Heart right ventricle (tissue), 16 donors: Measurements from ENCODE around the gene DNAH14. TPM values are rescaled to one million over a fixed set of nuclear protein-coding genes. Genes with fewer than 3 reads are reported as not detected.

Experiments
- ATAC-seq, 8 donors: fragments of 200-7000 bp; cut with Tn5 transposase; one replicate each; pipeline ENCODE4 v1.9.1; 2020; ENCODE audit warnings: mild to moderate bottlenecking in 8 of 8, moderate library complexity in 8 of 8, moderate number of reproducible peaks in 1 of 8
- DNase-seq, 2 donors: peaks; one replicate each; pipeline ENCODE4 v3.0.0-alpha.2; 2020
- H3K27ac ChIP-seq, 10 donors: fragments of 200-600 bp; sonication (generic) in 2 of 10; one replicate each; pipeline versions ENCODE4 v1.5.0 to v1.8.0; 2020 to 2022; ENCODE audit warnings: mild to moderate bottlenecking in 3 of 10
- H3K27me3 ChIP-seq, 7 donors: fragments of 200-600 bp; one replicate each; pipeline ENCODE4 v1.8.0; 2021 to 2022; ENCODE audit warnings: mild to moderate bottlenecking in 2 of 7
- H3K36me3 ChIP-seq, 9 donors: fragments of 200-600 bp; sonication (generic) in 1 of 9; one replicate each; pipeline versions ENCODE4 v1.5.0 to v1.8.0; 2020 to 2022; ENCODE audit warnings: mild to moderate bottlenecking in 2 of 9
- H3K4me1 ChIP-seq, 9 donors: fragments of 200-600 bp; sonication (generic) in 1 of 9; one replicate each; pipeline versions ENCODE4 v1.5.0 to v1.8.0; 2020 to 2022; ENCODE audit warnings: mild to moderate bottlenecking in 4 of 9
- H3K4me3 ChIP-seq, 10 donors: fragments of 200-600 bp; sonication (generic) in 2 of 10; one replicate each; pipeline versions ENCODE4 v1.5.0 to v1.8.0; 2020 to 2022; ENCODE audit warnings: mild to moderate bottlenecking in 7 of 10, moderate library complexity in 2 of 10
- H3K9me3 ChIP-seq, 11 donors: fragments of 200-600 bp in 10 of 11; sonication (generic) in 2 of 11; one replicate each; pipeline versions ENCODE4 v1.5.0 to v1.8.0; 2013 to 2022; ENCODE audit warnings: mild to moderate bottlenecking in 2 of 11, control low read depth in 1 of 11, moderate library complexity in 1 of 11
- CTCF ChIP-seq, 9 donors: fragments of 200-600 bp; sonication (generic) in 2 of 9; IDR thresholded peaks; one replicate each; pipeline versions ENCODE4 v1.5.0 to v1.8.0; 2021 to 2022; ENCODE audit warnings: antibody characterized with exemption in 9 of 9, mild to moderate bottlenecking in 5 of 9, moderate library complexity in 1 of 9
- WGBS, 2 donors: extraction: QIAGEN DNeasy Blood & Tissue Kit; methylation state at CpG; one replicate each; pipeline ENCODE4 v1.1.7; 2013; ENCODE audit warnings: inconsistent platforms in 1 of 2; 5-methylcytosine and 5-hydroxymethylcytosine counted together
- intact Hi-C, 10 donors: fragments of 100-400 bp; cut with DNase I; formaldehyde crosslinking; loops; one replicate each; pipeline versions ENCODE4 v1.11.1 to v1.14.2; 2022
- polyA plus RNA-seq, 2 donors: library from polyadenylated mRNA; stranded (reverse); fragments of 200-250 nt; gene quantifications; one replicate each; pipeline ENCODE4 v1.2.3, GENCODE V29; 2013
- total RNA-seq, 10 donors: library from RNA; stranded (reverse); fragmentation: NEBNext Ultra II Directional in 3 of 10; extraction: Animal tissue kit (Norgen Biotek cat#: 25700) in 3 of 10; gene quantifications; one replicate each; pipeline versions ENCODE4 v1.2.1 to v1.2.4, GENCODE V29; 2021 to 2023
- donor health status: Arrhythmogenic right ventricular cardiomyopathy.
- donor health status: ischemic (EF 13 %, LVEDD 7.1; RV severe dilation, severe dysfunction).
- donor health status: healthy with polysubstance abuse.
- donor health status: DM: no; HTN: yes; CAD: no.
- donor health status: DM: no; HTN: no; CAD: no.
- donor health status: ischemic (EF 25% LVEDD 6.9; RV normal size, moderate dysfunction).
- donor health status: ischemic (EF 25% LVEDD 5.7; RV mildly dilated, moderate dysfunction).
- donor health status: healthy.
- donor health status: DM: yes; HTN: yes; CAD: no.
- donor health status: Ischemic cardiomyopathy.
- donor health status: ischemic (EF 35%, LVEDD 5.7; RV mildly dilated, moderate dysfunction).
- donor health status: nonischemic (EF 11% LVEDD 7.7; RV severe dilation, severe dysfunction).
- donor health status: DM: yes; HTN: yes; CAD: no.
- donor health status: PGD.
- donor health status: ischemic (EF 29% LVEDD 5.4; RV normal size, mild dysfunction).
- donor health status: nonischemic (EF 23%, LVEDD 6.1; RV moderate dilation, normal function).

Gene DNAH14
- total and polyA plus RNA-seq, 12 donors = 0.12 to 8.0 (median 2.0) TPM

- ATAC-seq (no peak), DNase-seq (no peak)
- TF ChIP-seq CTCF (IDR thresholded peaks at IDR 0.05) = no peak
- peaks cover 0 to 14% (median 3%) of the 10 kb centered on the region in 11 donors for H3K9me3 ChIP-seq
- H3K27me3 ChIP-seq = no peaks in the 10 kb centered on the region
- intact Hi-C loops = no loop called here
- no peaks in the 10 kb centered on the region for H3K36me3 ChIP-seq
- H3K4me1 ChIP-seq = no peaks in the 10 kb centered on the region
- no peak overlapping the region for H3K4me3 ChIP-seq
- 85 to 89% methylated on average over 3 of the region's 3 CpGs for WGBS, 2 donors
- no peak overlapping the region for H3K27ac ChIP-seq
These were observed 167.7 kb downstream of the DNAH14 start for GRCh38 chr1:225097175-225097574.

GRCh38 chr1:225111000-225111399 lies 181.5 kb downstream of the DNAH14 start:
- Histone ChIP-seq H3K27ac (no peak overlapping the region), H3K4me1 (no peaks in the 10 kb centered on the region), H3K27me3 (no peaks in the 10 kb centered on the region), H3K4me3 (no peak overlapping the region), H3K36me3 (no peaks in the 10 kb centered on the region), H3K9me3 (no peaks in the 10 kb centered on the region)
- intact Hi-C loops = no loop called here
- ATAC-seq (no peak), DNase-seq (no peak)
- TF ChIP-seq CTCF (IDR thresholded peaks at IDR 0.05) = no peak

- Histone ChIP-seq H3K27me3 (no peaks in the 10 kb centered on the region), H3K36me3 (no peaks in the 10 kb centered on the region), H3K9me3 (no peaks in the 10 kb centered on the region), H3K4me1 (no peaks in the 10 kb centered on the region), H3K4me3 (no peak overlapping the region), H3K27ac (no peak overlapping the region)
- no peak for ATAC-seq
- no peak for TF ChIP-seq CTCF (IDR thresholded peaks at IDR 0.05)
- WGBS, 2 donors = 83 to 100% methylated on average over 1 of the region's 1 CpG
- intact Hi-C loops = no loop called here
- DNase-seq = no peak
These were observed 183.8 kb downstream of the DNAH14 start for GRCh38 chr1:225113265-225113664.

- 63 to 78% methylated on average over 1 of the region's 1 CpG for WGBS, 2 donors
- H3K4me3 ChIP-seq = no peak overlapping the region
- intact Hi-C loops = no loop called here
- no peaks in the 10 kb centered on the region for H3K4me1 ChIP-seq
- DNase-seq (no peak), ATAC-seq (no peak)
- no peaks in the 10 kb centered on the region for H3K9me3 ChIP-seq
- no peak for TF ChIP-seq CTCF (IDR thresholded peaks at IDR 0.05)
- no peaks in the 10 kb centered on the region for H3K27me3 ChIP-seq
- no peaks in the 10 kb centered on the region for H3K36me3 ChIP-seq
- H3K27ac ChIP-seq = no peak overlapping the region
These were observed 185.0 kb downstream of the DNAH14 start for GRCh38 chr1:225114354-225114990.
